HG02852 (cell line): Measurements from ENCODE around the gene KLHDC7B.

Experiments
- ATAC-seq: cut with Tn5 transposase; IDR thresholded peaks from one replicate; pipeline ENCODE4 v1.9.1; 2021; ENCODE audit warnings: mild to moderate bottlenecking, moderate library complexity; ENCODE audit not compliant: unreplicated experiment

KLHDC7B gene

DNA sequence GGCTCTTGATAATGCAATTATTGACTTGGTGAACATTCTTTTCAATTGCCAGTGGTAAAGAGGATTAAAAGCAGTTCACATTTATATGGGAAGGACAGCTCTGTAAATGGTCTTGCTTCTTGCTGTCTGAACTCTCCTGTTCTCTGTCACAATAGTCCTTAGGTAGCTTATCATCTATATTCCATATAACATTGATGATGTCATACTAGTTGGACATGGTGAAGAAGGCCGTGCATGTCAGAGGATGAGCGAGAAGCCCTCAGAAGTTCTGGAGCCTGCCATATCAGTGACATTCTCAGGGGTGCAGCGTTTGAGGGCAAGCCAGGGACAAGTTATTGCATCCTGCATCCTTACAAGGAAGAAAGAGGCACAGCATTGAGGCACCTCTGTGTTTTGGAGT, 39.5 kb downstream of the KLHDC7B start:
- ATAC-seq: no peak

DNA sequence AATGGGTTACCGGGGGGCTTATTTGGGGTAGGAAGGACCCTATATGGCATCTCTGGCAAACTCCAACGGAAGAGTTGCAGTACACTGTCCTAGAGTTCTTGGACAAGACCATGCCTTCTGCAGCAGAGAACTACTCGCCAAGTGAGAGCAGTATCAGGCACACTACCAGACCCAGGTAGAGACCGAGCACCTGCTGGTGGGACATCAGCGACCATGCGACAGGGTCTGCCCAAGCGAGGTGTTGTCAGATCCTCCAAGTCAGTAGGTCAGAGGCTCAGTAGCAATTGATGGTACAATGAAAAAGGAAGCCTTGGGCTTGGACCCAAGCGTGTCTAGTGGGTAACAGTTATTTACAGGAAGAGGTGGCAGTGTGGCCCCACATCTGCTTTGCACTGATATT, 40.1 kb downstream of the KLHDC7B start:
- no peak for ATAC-seq

DNA sequence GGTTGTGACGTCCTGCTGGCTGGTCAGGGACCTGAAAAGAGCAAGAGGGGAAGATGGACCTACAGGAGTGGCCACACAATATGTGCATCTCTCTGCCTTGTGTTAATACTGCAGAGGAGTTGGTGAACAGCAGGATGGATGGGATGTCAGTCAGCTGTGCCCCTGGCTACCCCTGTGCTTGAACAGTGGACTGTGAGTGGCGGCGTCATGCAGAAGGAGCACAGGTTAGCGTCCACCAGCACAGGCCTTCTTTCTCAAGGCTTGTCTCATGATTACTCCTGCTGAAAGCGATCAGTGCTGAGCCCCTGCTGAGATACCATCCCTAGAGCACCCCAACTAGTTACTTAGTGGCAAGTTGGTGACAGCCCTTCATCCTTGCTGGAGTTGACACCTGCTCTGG, 40.7 kb downstream of the KLHDC7B start:
- ATAC-seq: no peak

DNA sequence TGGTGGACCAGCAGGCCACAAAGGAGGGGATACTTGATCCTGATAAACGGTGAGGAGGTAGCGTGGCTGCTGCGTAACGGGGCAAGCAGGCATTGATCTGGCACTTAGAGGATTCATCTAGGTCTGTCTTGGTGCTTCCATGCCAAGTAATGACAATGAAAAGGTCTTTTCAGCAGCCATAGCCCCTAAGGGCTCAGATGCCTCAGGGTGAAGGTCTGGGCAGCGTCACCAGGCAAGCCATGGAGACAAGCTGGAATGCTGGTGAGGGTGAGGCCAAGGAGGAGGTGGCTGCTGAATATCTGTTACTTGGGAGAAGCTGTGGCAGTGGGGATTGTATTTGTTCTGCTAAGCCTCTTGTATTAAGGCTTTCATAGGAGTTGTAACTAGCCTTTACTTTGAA, 41.7 kb downstream of the KLHDC7B start:
- no peak for ATAC-seq

DNA sequence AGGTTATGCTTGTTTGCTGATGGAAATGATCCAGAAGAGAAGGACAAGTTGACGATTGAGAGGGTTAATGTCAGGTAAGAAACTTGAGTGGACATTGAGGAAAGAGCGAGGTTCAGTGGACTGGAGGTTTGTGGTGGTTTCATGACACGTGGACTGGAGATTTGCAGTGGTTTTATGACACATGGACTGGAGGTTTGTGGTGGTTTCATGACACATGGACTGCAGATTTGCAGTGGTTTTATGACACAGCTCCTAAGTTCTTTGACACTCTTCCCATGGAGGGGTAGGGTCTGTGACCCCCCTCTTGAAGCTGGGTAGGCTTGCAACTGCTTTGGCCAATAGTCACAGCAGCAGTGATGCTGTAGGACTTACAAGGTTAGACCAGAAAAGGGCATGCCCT, 49.5 kb downstream of the KLHDC7B start:
- ATAC-seq: no peak

DNA sequence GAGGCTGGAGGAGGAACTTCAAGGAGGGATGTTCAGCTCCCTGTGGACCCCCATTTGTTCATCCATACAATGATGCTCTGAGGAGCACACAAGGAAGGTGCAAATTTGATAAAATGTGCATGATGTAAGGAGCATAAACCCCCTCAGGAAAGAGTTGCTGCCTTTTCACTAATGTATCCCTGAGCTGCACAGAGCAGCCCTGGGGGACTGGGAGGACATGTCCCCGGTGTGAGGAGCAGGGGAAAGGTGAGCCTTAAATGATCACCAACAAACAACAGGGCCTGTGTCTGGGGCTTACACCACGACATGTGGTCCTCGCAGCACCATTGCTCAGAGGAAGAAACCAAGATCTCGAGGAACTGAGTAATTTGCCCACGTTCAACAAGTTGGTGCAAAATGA, 51.4 kb downstream of the KLHDC7B start:
- no peak for ATAC-seq

DNA sequence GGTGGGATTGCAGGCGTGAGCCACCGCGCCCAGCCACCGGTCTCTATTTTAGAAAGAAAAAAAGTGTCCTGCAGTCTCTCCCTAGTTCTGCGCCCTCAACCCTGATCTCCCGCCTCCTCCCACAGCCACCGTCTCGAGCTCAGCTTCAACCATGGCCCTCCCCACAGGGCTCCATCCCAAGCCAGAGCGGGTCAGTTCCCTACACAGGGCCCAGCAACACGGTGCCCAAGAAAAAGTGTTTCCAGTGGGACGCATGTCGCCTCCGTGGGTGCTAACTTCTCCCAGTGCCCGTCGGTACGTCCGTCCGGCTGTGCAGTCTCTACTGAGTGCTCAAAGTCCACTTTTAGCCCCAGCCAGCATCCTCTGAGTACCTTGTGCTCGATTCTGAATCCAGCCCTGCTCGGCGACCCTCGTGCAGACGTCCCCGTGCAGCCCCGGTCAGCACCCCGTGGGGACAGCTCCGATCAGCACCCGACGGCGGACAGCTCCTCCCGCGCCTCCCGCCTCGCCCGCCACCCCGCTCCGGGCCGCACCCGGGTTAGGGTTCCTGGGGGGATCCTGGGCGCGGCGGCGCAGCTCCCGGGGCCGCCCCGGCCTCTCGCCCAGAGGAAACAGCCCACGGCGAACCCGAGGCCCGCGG, 54.2 kb downstream of the KLHDC7B start:
- ATAC-seq: no peak

DNA sequence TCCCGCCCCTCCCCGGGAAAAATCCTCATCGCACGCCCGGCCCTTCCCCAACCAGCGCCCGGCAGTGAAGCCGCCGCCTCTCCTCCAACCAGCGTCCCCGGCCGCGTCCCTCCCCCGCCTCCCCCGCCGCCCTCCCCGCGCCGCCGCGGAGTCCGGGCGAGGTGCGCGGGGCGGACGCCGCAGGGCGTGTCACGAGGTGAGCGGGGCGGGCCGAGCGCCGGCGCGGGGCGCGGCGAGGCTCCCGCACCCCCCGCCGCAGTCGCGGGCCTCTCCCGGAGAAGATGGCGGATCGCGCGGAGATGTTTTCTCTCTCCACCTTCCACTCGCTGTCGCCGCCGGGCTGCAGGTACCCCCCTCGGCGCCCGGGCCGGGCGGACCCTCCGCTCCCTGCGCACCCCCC, 54.8 kb downstream of the KLHDC7B start, which contains the start of gene MAPK8IP2:
Gene MAPK8IP2 (plus strand): TSS at position 256 of the 400 bp plus-strand sequence. CDS start 26 bp downstream, at position 282.
- no peak for ATAC-seq
